ENCODE results near the gene GPRIN3. TPM values are rescaled to one million over a fixed set of nuclear protein-coding genes. Genes with fewer than 3 reads are reported as not detected.

GPRIN3 gene
- total and polyA plus RNA-seq, 8 donors = 0.84 to 7.6 (median 3.1) TPM

GRCh38 chr4:89251396-89251795 lies 56.2 kb downstream of the GPRIN3 start:
- peak; percentile 45 for FAIRE-seq
- H3K4me3 ChIP-seq = no peak overlapping the region
- no peak for DNase-seq
- no peaks in the 10 kb centered on the region for H3K9me3 ChIP-seq
- no peaks in the 10 kb centered on the region for H3K36me3 ChIP-seq
- ATAC-seq = no peak
- TF ChIP-seq CTCF (IDR thresholded peaks at IDR 0.05) = no peak
- H3K4me1 ChIP-seq = peaks cover 13 to 23% (median 21%) of the 10 kb centered on the region in 3 donors
- H3K27me3 ChIP-seq = no peaks in the 10 kb centered on the region
- no peak overlapping the region for H3K27ac ChIP-seq
- intact Hi-C loops (cut with DNase I) = loop anchor here in 1 of 3 donors (10.0 kb wide), 1 partner anchor 53 kb away; the partner anchor contains the start of gene GPRIN3

- peak overlapping the region in 3 of 4 donors; percentile 46 to 74 (median 70) for H3K27ac ChIP-seq
- no peak for TF ChIP-seq CTCF (IDR thresholded peaks at IDR 0.05)
- H3K4me3 ChIP-seq = peak overlapping the region in 2 of 4 donors; percentile 35 to 36
- H3K36me3 ChIP-seq = no peaks in the 10 kb centered on the region
- intact Hi-C loops (cut with DNase I) = loop anchor here in 1 of 3 donors (10.0 kb wide), 1 partner anchor 55 kb away; the partner anchor contains the start of gene GPRIN3
- WGBS, 2 donors = 38 to 40% methylated on average over 13 of the region's 13 CpGs
- peaks cover 20 to 37% (median 35%) of the 10 kb centered on the region in 3 donors for H3K4me1 ChIP-seq
- DNase-seq (peak in 4 of 6 donors; percentile 13 to 60 (median 28)), FAIRE-seq (no peak), ATAC-seq (peak in 3 of 4 donors; percentile 7 to 13 (median 10))
- no peaks in the 10 kb centered on the region for H3K9me3 ChIP-seq
- no peaks in the 10 kb centered on the region for H3K27me3 ChIP-seq
Observed at GRCh38 chr4:89249716-89250361, 57.8 kb downstream of the GPRIN3 start.

GRCh38 chr4:89249313-89249712 lies 58.3 kb downstream of the GPRIN3 start:
- no peak for TF ChIP-seq CTCF (IDR thresholded peaks at IDR 0.05)
- intact Hi-C loops (cut with DNase I) = no loop called here
- H3K9me3 ChIP-seq = no peaks in the 10 kb centered on the region
- peak; percentile 8 to 30 (median 20) for ATAC-seq
- no peak for DNase-seq
- H3K27me3 ChIP-seq = no peaks in the 10 kb centered on the region
- FAIRE-seq = no peak
- 19 to 26% methylated on average over 2 of the region's 2 CpGs for WGBS, 2 donors
- peaks cover 20 to 42% (median 40%) of the 10 kb centered on the region in 3 donors for H3K4me1 ChIP-seq
- H3K27ac ChIP-seq = peak overlapping the region; percentile 44 to 74 (median 58)
- H3K4me3 ChIP-seq = peak overlapping the region in 3 of 4 donors; percentile 12 to 36 (median 35)
- no peaks in the 10 kb centered on the region for H3K36me3 ChIP-seq

- intact Hi-C loops (cut with DNase I) = no loop called here
- 24 to 26% methylated on average over 11 of the region's 11 CpGs for WGBS, 2 donors
- ATAC-seq (peak; percentile 69 to 82 (median 74)), DNase-seq (peak; percentile 65 to 81 (median 72)), FAIRE-seq (no peak)
- H3K27ac ChIP-seq = peak overlapping the region; percentile 44 to 74 (median 58)
- H3K4me3 ChIP-seq = peak overlapping the region in 3 of 4 donors; percentile 12 to 36 (median 35)
- H3K36me3 ChIP-seq = no peaks in the 10 kb centered on the region
- no peaks in the 10 kb centered on the region for H3K9me3 ChIP-seq
- peaks cover 22 to 46% (median 45%) of the 10 kb centered on the region in 3 donors for H3K4me1 ChIP-seq
- no peaks in the 10 kb centered on the region for H3K27me3 ChIP-seq
- TF ChIP-seq CTCF (IDR thresholded peaks at IDR 0.05) = no peak
Observed at GRCh38 chr4:89248879-89249281, 58.7 kb downstream of the GPRIN3 start.

GRCh38 chr4:89247951-89248350 lies 59.6 kb downstream of the GPRIN3 start:
- H3K27ac ChIP-seq = peak overlapping the region; percentile 46 to 74 (median 66)
- peak; percentile 44 to 63 (median 51) for DNase-seq
- H3K27me3 ChIP-seq = no peaks in the 10 kb centered on the region
- no peaks in the 10 kb centered on the region for H3K9me3 ChIP-seq
- TF ChIP-seq CTCF (IDR thresholded peaks at IDR 0.05) = no peak
- no peaks in the 10 kb centered on the region for H3K36me3 ChIP-seq
- ATAC-seq = peak; percentile 51 to 68 (median 62)
- H3K4me1 ChIP-seq = peaks cover 29 to 56% (median 49%) of the 10 kb centered on the region in 3 donors
- H3K4me3 ChIP-seq = peak overlapping the region in 2 of 4 donors; percentile 35 to 36
- no peak for FAIRE-seq
- intact Hi-C loops (cut with DNase I) = no loop called here
- 34% methylated on average over 13 of the region's 13 CpGs for WGBS, 2 donors

All from pancreas (tissue), 10 donors.